GM12875 (cell line): ENCODE data around the gene NUDT13.

Source experiments
- H3K4me3 ChIP-seq: one replicate; pipeline ENCODE4 v1.5.1; 2011; ENCODE audit warnings: low read depth, low read length, control low read depth
- CTCF ChIP-seq: IDR thresholded peaks from 2 replicates; pipeline ENCODE4 v1.5.1; 2011; ENCODE audit warnings: low read depth, mild to moderate bottlenecking, control low read depth, inconsistent platforms, low read length, moderate library complexity, borderline replicate concordance; ENCODE audit not compliant: insufficient read depth

NUDT13 gene

GRCh38 chr10:73161662-73162061 lies 51.4 kb downstream of the NUDT13 start:
- H3K4me3 ChIP-seq: no peak overlapping the region

GRCh38 chr10:73163096-73163495 lies 52.8 kb downstream of the NUDT13 start:
- TF ChIP-seq CTCF: no peak
- H3K4me3 ChIP-seq: no peak overlapping the region

More at GRCh38 chr10:73161662-73162061, 51.4 kb downstream of the NUDT13 start:
- TF ChIP-seq CTCF: no peak

- peak overlapping the region; percentile 75 for H3K4me3 ChIP-seq
- TF ChIP-seq CTCF: no peak
Measured at GRCh38 chr10:73166972-73167371, 56.7 kb downstream of the NUDT13 start.

GRCh38 chr10:73167458-73167782 lies 57.2 kb downstream of the NUDT13 start:
- TF ChIP-seq CTCF: no peak
- H3K4me3 ChIP-seq: peak overlapping the region; percentile 75

- peak within 1 kb of the TSS; percentile 75 for H3K4me3 ChIP-seq
- TF ChIP-seq CTCF: peak; percentile 33; the same call in 1 of the 2 replicates
Measured at GRCh38 chr10:73167783-73168464, 57.7 kb downstream of the NUDT13 start, which contains the start of the genes ECD and FAM149B1. Gene ECD, minus strand, starts transcription at chr10:73168008. Its CDS starts 4,071 bp downstream, at chr10:73163937. Gene FAM149B1, plus strand, starts transcription at chr10:73168119. Its CDS starts 221 bp downstream, at chr10:73168340.

GRCh38 chr10:73168465-73168803 lies 58.2 kb downstream of the NUDT13 start:
- TF ChIP-seq CTCF: no peak
- H3K4me3 ChIP-seq: peak overlapping the region; percentile 75

GRCh38 chr10:73169320-73169719 lies 59.1 kb downstream of the NUDT13 start:
- no peak for TF ChIP-seq CTCF
- H3K4me3 ChIP-seq: no peak overlapping the region
